Measurements from ENCODE around the gene MCM5. TPM values are rescaled to one million over a fixed set of nuclear protein-coding genes. Genes with fewer than 3 reads are reported as not detected.

MCM5 gene
- polyA plus RNA-seq, 3 donors from 2014 or later = 39.0 to 65.3 (median 45.7) TPM

- no peak overlapping the region for H3K4me3 Mint-ChIP-seq
- no peaks in the 10 kb centered on the region for H3K36me3 Mint-ChIP-seq
- H3K9me3 Mint-ChIP-seq = no peaks in the 10 kb centered on the region
- no peak for DNase-seq
- H3K4me1 Mint-ChIP-seq = peaks cover 10 to 11% of the 10 kb centered on the region in 2 donors
- H3K27me3 Mint-ChIP-seq (ENCODE audit: low read depth in 3 of 3) = peaks cover 3 to 24% (median 14%) of the 10 kb centered on the region in 3 donors
- H3K27ac Mint-ChIP-seq = no peak overlapping the region
Observed at GRCh38 chr22:35368386-35368785, 31.6 kb upstream of the MCM5 start.

- Mint-ChIP-seq H3K36me3 (no peaks in the 10 kb centered on the region), H3K27me3 (ENCODE audit: low read depth in 3 of 3) (peaks cover 3 to 28% (median 14%) of the 10 kb centered on the region in 3 donors), H3K27ac (no peak overlapping the region), H3K4me3 (no peak overlapping the region), H3K4me1 (peaks cover 10 to 11% of the 10 kb centered on the region in 2 donors), H3K9me3 (no peaks in the 10 kb centered on the region)
- DNase-seq = no peak
Observed at GRCh38 chr22:35369996-35370395, 29.9 kb upstream of the MCM5 start.

DNA sequence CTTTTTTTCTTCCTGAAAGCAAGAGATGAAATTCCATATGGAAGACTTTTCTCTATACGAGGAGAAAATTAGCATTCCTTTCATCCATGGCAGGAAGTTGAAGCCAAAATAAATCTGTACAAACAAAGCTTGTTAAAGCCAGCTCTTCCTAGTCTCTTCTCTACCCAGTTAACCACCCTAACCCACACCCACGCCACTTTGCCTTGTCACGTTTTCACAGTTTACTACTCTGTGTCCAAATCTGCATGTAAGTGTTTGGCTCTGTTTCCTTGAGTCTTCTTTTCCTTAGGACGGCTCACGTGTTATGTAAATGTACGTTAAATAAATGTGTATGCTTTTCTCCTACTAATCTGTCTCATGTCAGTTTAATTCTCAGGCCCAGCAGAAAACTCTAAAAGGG lies 26.2 kb upstream of the MCM5 start:
- Mint-ChIP-seq H3K27ac (no peak overlapping the region), H3K4me1 (peaks cover 21 to 22% of the 10 kb centered on the region in 2 donors), H3K9me3 (no peaks in the 10 kb centered on the region), H3K4me3 (no peak overlapping the region), H3K27me3 (ENCODE audit: low read depth in 3 of 3) (peaks cover 3 to 20% (median 13%) of the 10 kb centered on the region in 3 donors), H3K36me3 (no peaks in the 10 kb centered on the region)
- no peak for DNase-seq

- no peaks in the 10 kb centered on the region for H3K9me3 Mint-ChIP-seq
- H3K27ac Mint-ChIP-seq = no peak overlapping the region
- H3K36me3 Mint-ChIP-seq = no peaks in the 10 kb centered on the region
- H3K4me1 Mint-ChIP-seq = peaks cover 21 to 22% of the 10 kb centered on the region in 2 donors
- no peak for DNase-seq
- no peak overlapping the region for H3K4me3 Mint-ChIP-seq
- peaks cover 4 to 23% (median 10%) of the 10 kb centered on the region in 3 donors for H3K27me3 Mint-ChIP-seq (ENCODE audit: low read depth in 3 of 3)
Observed at GRCh38 chr22:35375031-35375430, 24.9 kb upstream of the MCM5 start.

- H3K4me1 Mint-ChIP-seq = peaks cover 22 to 23% of the 10 kb centered on the region in 2 donors
- H3K36me3 Mint-ChIP-seq = no peaks in the 10 kb centered on the region
- H3K27me3 Mint-ChIP-seq (ENCODE audit: low read depth in 3 of 3) = peaks cover 6 to 25% (median 11%) of the 10 kb centered on the region in 3 donors
- no peak overlapping the region for H3K4me3 Mint-ChIP-seq
- DNase-seq = no peak
- no peaks in the 10 kb centered on the region for H3K9me3 Mint-ChIP-seq
- H3K27ac Mint-ChIP-seq = no peak overlapping the region
Observed at GRCh38 chr22:35375526-35375925, 24.4 kb upstream of the MCM5 start.

DNA sequence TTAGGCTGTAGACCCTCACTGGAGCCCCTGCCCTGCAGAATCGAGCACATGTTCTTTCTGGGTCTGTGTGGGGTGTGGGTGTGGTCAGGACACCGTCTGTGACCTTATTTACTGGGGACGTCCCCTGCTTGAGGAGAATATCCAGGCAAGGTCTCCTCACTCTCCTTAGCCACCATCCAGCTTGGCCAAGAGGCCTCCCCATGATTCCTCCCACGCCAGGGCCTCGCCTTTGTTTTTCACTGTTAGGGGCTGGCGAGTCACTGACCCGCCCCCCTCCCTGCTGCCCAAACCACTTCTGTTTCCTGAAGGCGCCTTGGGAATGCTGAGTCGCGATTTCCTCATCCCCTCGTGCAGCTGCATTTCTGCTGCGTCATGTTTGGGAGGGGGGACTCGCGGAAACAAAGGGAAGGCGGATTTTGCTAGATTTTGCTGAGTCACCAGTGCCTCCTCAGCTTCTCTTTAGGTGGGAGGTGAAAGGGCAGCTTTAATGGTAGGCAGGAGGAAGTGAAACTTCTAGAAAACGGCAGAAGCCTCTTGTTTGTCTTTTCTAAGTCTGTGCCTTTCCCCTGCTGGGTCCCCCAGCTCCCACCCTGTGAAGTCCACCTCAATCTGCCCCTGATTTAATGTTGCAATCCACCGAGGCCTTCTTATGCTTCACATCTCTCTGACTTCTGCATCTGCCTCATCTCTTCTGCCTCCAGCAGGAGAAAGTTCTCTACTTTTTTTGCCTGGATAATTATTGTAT lies 23.0 kb upstream of the MCM5 start:
- Mint-ChIP-seq H3K4me3 (peak overlapping the region in 2 of 5 donors; percentile 38 to 41), H3K27ac (peak overlapping the region in 3 of 6 donors; percentile 19 to 65 (median 56)), H3K27me3 (ENCODE audit: low read depth in 3 of 3) (peaks cover 4 to 27% (median 8%) of the 10 kb centered on the region in 3 donors), H3K4me1 (peaks cover 23 to 26% of the 10 kb centered on the region in 2 donors), H3K9me3 (no peaks in the 10 kb centered on the region), H3K36me3 (no peaks in the 10 kb centered on the region)
- peak in 2 of 3 donors; percentile 21 to 23 for DNase-seq

- H3K27ac Mint-ChIP-seq = peak overlapping the region in 5 of 6 donors; percentile 19 to 65 (median 48)
- no peaks in the 10 kb centered on the region for H3K9me3 Mint-ChIP-seq
- H3K4me3 Mint-ChIP-seq = no peak overlapping the region
- no peak for DNase-seq
- peaks cover 3 to 21% (median 3%) of the 10 kb centered on the region in 3 donors for H3K27me3 Mint-ChIP-seq (ENCODE audit: low read depth in 3 of 3)
- no peaks in the 10 kb centered on the region for H3K36me3 Mint-ChIP-seq
- H3K4me1 Mint-ChIP-seq = peaks cover 20 to 22% of the 10 kb centered on the region in 2 donors
Observed at GRCh38 chr22:35377735-35378134, 22.2 kb upstream of the MCM5 start.

- H3K36me3 Mint-ChIP-seq = no peaks in the 10 kb centered on the region
- H3K27ac Mint-ChIP-seq = peak overlapping the region in 1 of 6 donors; percentile 21
- no peak for DNase-seq
- H3K4me1 Mint-ChIP-seq = peaks cover 20 to 22% of the 10 kb centered on the region in 2 donors
- H3K4me3 Mint-ChIP-seq = no peak overlapping the region
- peaks cover 3 to 16% (median 3%) of the 10 kb centered on the region in 3 donors for H3K27me3 Mint-ChIP-seq (ENCODE audit: low read depth in 3 of 3)
- H3K9me3 Mint-ChIP-seq = no peaks in the 10 kb centered on the region
Observed at GRCh38 chr22:35378621-35379020, 21.3 kb upstream of the MCM5 start.

DNA sequence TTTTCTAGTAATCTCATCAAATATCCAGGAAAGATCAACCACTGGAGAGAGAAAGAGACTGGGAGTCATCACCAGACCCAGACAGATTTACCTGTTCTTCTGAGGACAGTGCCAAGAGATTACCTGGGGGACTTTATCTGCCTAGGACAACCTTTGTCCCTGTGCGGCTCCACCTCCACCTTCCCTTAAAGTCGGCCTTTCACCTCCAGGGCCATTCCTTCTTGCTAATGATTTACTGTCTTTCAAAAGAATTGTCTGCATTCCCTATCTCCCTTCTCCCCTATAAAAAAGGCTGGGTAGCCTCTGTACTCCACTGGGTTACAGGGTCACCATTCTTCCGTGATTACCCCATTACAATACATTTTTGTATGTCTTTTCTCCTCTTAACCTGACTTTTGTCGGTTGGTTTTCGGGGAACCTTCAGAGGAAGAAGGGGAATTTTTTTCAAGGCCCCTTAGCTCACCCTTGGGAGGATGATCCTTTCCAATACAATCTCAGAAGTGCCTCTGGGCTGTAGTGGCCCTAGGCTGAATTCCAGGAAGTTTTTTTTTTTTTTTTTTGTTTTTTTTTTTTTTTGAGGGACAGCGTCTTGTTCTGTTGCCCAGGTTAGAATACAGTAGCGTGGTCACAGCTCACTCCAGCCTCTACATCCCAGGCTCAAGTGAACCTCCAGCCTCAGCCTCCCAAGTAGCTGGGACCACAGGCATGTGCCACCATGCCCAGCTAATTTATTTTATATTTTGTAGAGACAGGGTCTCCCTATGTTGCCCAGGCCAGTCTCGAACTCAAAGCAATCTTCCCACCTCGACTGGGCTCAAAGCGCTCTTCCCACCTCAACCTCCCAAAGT lies 20.6 kb upstream of the MCM5 start:
- Mint-ChIP-seq H3K4me3 (peak overlapping the region in 3 of 5 donors; percentile 76 to 81 (median 80)), H3K27ac (no peak overlapping the region), H3K27me3 (ENCODE audit: low read depth in 3 of 3) (peaks cover 3 to 14% (median 3%) of the 10 kb centered on the region in 3 donors), H3K4me1 (peaks cover 20 to 22% of the 10 kb centered on the region in 2 donors), H3K36me3 (no peaks in the 10 kb centered on the region), H3K9me3 (no peaks in the 10 kb centered on the region)
- DNase-seq = no peak

DNA sequence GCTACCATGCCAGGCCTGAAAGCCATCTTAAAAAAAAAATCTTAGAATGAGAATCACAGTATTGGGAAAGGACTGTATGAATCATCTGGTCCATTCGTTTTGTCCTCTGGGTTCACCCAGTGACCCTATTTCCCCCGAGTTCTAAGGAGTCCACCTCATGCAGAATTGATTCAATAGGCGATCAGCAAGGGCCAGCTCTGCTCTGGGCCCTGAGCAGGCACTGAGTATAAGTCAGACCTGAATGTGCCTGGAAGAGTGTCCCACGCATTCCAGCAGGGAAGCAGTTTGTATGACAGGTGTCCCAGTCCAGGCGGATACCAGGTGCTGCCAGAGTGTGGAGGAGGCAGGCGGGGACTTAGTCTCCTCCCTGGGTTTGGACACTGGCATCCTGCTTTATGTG lies 19.9 kb upstream of the MCM5 start:
- Mint-ChIP-seq H3K4me1 (peaks cover 20 to 22% of the 10 kb centered on the region in 2 donors), H3K27me3 (ENCODE audit: low read depth in 3 of 3) (peaks cover 3 to 14% (median 3%) of the 10 kb centered on the region in 3 donors), H3K4me3 (peak overlapping the region; percentile 74 to 81 (median 78)), H3K36me3 (no peaks in the 10 kb centered on the region), H3K9me3 (no peaks in the 10 kb centered on the region), H3K27ac (peak overlapping the region in 1 of 6 donors; percentile 70)
- no peak for DNase-seq

DNA sequence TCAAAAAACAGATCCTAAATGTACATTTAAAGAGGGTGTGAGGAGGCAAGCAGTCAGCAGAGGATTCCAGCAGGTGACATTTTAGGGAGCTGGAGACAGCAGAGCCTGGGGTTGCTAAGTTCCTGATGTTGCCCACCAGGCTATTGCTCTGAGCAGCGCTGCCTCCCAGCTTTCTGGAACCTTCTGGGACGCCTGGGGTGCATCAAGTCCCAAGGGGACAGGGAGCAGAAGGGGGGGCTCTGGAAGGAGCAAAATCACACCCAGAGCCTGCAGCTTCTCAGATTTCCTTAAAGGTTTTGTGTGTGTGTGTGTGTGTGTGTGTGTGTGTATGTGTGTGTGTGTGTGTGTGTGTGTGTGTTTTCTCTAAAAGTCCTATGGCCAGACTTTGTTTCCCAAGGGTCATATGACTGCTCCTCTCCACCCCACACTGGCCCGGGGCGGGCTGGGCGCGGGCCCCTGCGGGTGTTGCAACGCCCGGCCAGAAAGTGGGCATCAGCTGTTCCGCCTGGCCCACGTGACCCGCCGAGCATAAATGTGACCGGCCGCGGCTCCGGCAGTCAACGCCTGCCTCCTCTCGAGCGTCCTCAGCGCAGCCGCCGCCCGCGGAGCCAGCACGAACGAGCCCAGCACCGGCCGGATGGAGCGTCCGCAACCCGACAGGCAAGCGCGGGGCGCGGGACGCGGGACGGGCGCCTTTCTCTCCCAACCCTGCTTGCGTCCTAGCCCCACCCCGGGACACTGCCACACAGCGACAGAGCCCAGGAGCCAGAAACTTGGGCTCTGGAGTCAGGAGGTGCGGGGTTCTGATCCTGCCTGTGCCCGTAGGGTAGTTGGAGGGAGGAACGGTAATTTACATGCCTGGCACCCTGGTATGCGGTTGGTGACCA lies 19.2 kb upstream of the MCM5 start, which contains the start of gene HMOX1:
HMOX1 (plus strand) TSS at position 560 of the 887 bp plus-strand sequence; CDS start at position 638, 78 bp downstream.
- no peaks in the 10 kb centered on the region for H3K9me3 Mint-ChIP-seq
- H3K27ac Mint-ChIP-seq = peak within 1 kb of the TSS; percentile 56 to 86 (median 71)
- H3K27me3 Mint-ChIP-seq (ENCODE audit: low read depth in 3 of 3) = peaks cover 3 to 14% (median 3%) of the 10 kb centered on the region in 3 donors
- peak; percentile 67 to 73 (median 70) for DNase-seq
- peak within 1 kb of the TSS; percentile 74 to 81 (median 78) for H3K4me3 Mint-ChIP-seq
- peaks cover 20 to 22% of the 10 kb centered on the region in 2 donors for H3K4me1 Mint-ChIP-seq
- H3K36me3 Mint-ChIP-seq = no peaks in the 10 kb centered on the region

- H3K36me3 Mint-ChIP-seq = no peaks in the 10 kb centered on the region
- H3K4me3 Mint-ChIP-seq = peak overlapping the region; percentile 74 to 81 (median 78)
- peaks cover 3 to 14% (median 3%) of the 10 kb centered on the region in 3 donors for H3K27me3 Mint-ChIP-seq (ENCODE audit: low read depth in 3 of 3)
- H3K27ac Mint-ChIP-seq = peak overlapping the region in 4 of 6 donors; percentile 56 to 76 (median 71)
- no peak for DNase-seq
- H3K4me1 Mint-ChIP-seq = peaks cover 20 to 22% of the 10 kb centered on the region in 2 donors
- no peaks in the 10 kb centered on the region for H3K9me3 Mint-ChIP-seq
Observed at GRCh38 chr22:35381424-35382009, 18.4 kb upstream of the MCM5 start.

- Mint-ChIP-seq H3K4me3 (no peak overlapping the region), H3K27ac (no peak overlapping the region), H3K36me3 (no peaks in the 10 kb centered on the region), H3K27me3 (ENCODE audit: low read depth in 3 of 3) (peaks cover 3 to 14% (median 3%) of the 10 kb centered on the region in 3 donors), H3K9me3 (no peaks in the 10 kb centered on the region), H3K4me1 (peaks cover 8 to 12% of the 10 kb centered on the region in 2 donors)
- DNase-seq = no peak
Observed at GRCh38 chr22:35383679-35384071, 16.3 kb upstream of the MCM5 start.

All from immature natural killer cell (primary cell).